Endothelial cell of umbilical vein (primary cell): Measurements from ENCODE around the gene KIAA1671. TPM values are rescaled to one million over a fixed set of nuclear protein-coding genes. Genes with fewer than 3 reads are reported as not detected.

ENCODE experiments used
- BruUV-seq: library from RNA; stranded (reverse); fragments of 400-500 nt; replicated peaks from 2 replicates; lab custom pipeline; 2021; lab: Mats Ljungman, UMichigan
- CTCF ChIA-PET: fragments of 300-600, 350-600 bp; sonication (Branson Sonifier 250); formaldehyde crosslinking; loops from one replicate; lab custom pipeline; 2021; ENCODE audit warnings: antibody characterized with exemption, inconsistent platforms; lab: Charles Lee
- POLR2A ChIA-PET: fragments of 300-600, 350-600 bp; sonication (Branson Sonifier 250); formaldehyde crosslinking; loops from one replicate; lab custom pipeline; 2021; ENCODE audit warnings: antibody characterized with exemption, inconsistent platforms; lab: Charles Lee
- DNase-seq: peaks from one replicate; pipeline ENCODE4 v3.0.0-alpha.2; 2011; ENCODE audit warnings: low read depth, low spot score
- FAIRE-seq: peaks from 2 replicates; lab custom pipeline; 2011; peaks lifted over from hg19 to GRCh38; lab: Jason Lieb, UNC
- H2AFZ ChIP-seq: 2 replicates; pipeline ENCODE4 v1.6.0; 2012; ENCODE audit warnings: low read depth, low read length, control low read depth, inconsistent platforms
- H3K27ac ChIP-seq: 2 replicates; pipeline ENCODE4 v1.5.1; 2011; ENCODE audit warnings: low read depth, mild to moderate bottlenecking, control low read depth, low read length, moderate library complexity; ENCODE audit not compliant: insufficient read depth
- H3K27me3 ChIP-seq, 2 experiments: 2 replicates each; pipeline versions ENCODE4 v1.6.0 to v1.6.1; 2011; ENCODE audit warnings: low read length in 2 of 2, mixed read lengths in 1 of 2; ENCODE audit not compliant: control insufficient read depth in 2 of 2, insufficient read depth in 2 of 2
- H3K36me3 ChIP-seq, 2 experiments: 2 replicates in 1 of 2; 3 replicates in 1 of 2; pipeline ENCODE4 v1.5.1; 2011; ENCODE audit warnings: low read length in 2 of 2, mild to moderate bottlenecking in 1 of 2, moderate library complexity in 1 of 2; ENCODE audit not compliant: control insufficient read depth in 2 of 2, insufficient read depth in 2 of 2; ENCODE audit errors: extremely low read depth in 1 of 2
- H3K4me1 ChIP-seq: 3 replicates; pipeline ENCODE4 v1.5.1; 2011; ENCODE audit warnings: mild to moderate bottlenecking, low read length; ENCODE audit not compliant: control insufficient read depth, insufficient read depth; ENCODE audit errors: extremely low read depth
- H3K4me2 ChIP-seq: 2 replicates; pipeline ENCODE4 v1.6.1; 2011; ENCODE audit warnings: low read length, control low read depth, mixed read lengths; ENCODE audit not compliant: insufficient read depth
- H3K4me3 ChIP-seq, 3 experiments: fragments of 200-600 bp in 1 of 3; sonication (generic), shearing (Covaris generic) in 1 of 3; replicated peaks in 1 of 3; 2 replicates each; pipeline ENCODE4 v1.5.1; 2011 to 2016; ENCODE audit warnings: control low read depth in 3 of 3, low read length in 3 of 3, mild to moderate bottlenecking in 2 of 3, inconsistent platforms in 1 of 3, low read depth in 1 of 3, moderate library complexity in 1 of 3; ENCODE audit not compliant: insufficient read depth in 1 of 3
- H3K79me2 ChIP-seq: 2 replicates; pipeline ENCODE4 v1.6.0; 2012; ENCODE audit warnings: low read length, inconsistent platforms; ENCODE audit not compliant: control insufficient read depth, insufficient read depth
- H3K9ac ChIP-seq: replicated peaks from 2 replicates; pipeline ENCODE3; 2011; ENCODE audit warnings: low read length, control low read depth; ENCODE audit not compliant: insufficient read depth; ENCODE audit errors: extremely low read depth
- H3K9me1 ChIP-seq: replicated peaks from 3 replicates; pipeline ENCODE4 v1.6.0; 2011; ENCODE audit warnings: mild to moderate bottlenecking, low read length; ENCODE audit not compliant: control insufficient read depth, insufficient read depth; ENCODE audit errors: extremely low read depth
- H3K9me3 ChIP-seq: replicated peaks from 2 replicates; pipeline ENCODE4 v1.5.1; 2012; ENCODE audit warnings: low read length, inconsistent platforms; ENCODE audit not compliant: control insufficient read depth, insufficient read depth
- H4K20me1 ChIP-seq: replicated peaks from 2 replicates; pipeline ENCODE3; 2011; ENCODE audit warnings: mild to moderate bottlenecking, low read length; ENCODE audit not compliant: control insufficient read depth, insufficient read depth; ENCODE audit errors: extremely low read depth
- EZH2 ChIP-seq: IDR thresholded peaks from 2 replicates; pipeline ENCODE4 v1.6.1; 2012; ENCODE audit warnings: borderline replicate concordance, low read depth, mild to moderate bottlenecking, moderate library complexity, low read length, inconsistent platforms; ENCODE audit not compliant: severe bottlenecking
- FOS ChIP-seq: IDR thresholded peaks from 2 replicates; pipeline ENCODE4 v1.6.1; 2011; ENCODE audit warnings: mild to moderate bottlenecking, low read length, moderate library complexity, borderline replicate concordance; ENCODE audit not compliant: insufficient read depth
- GATA2 ChIP-seq: IDR thresholded peaks from 2 replicates; pipeline ENCODE4 v1.7.0; 2011; ENCODE audit warnings: low read depth, mild to moderate bottlenecking, moderate library complexity, mixed read lengths, low read length; ENCODE audit not compliant: insufficient read length, insufficient read depth
- JUN ChIP-seq: IDR thresholded peaks from 2 replicates; pipeline ENCODE4 v1.6.1; 2011; ENCODE audit warnings: borderline replicate concordance, low read depth; ENCODE audit not compliant: insufficient read length, insufficient read depth
- MAX ChIP-seq: IDR thresholded peaks from 2 replicates; pipeline ENCODE4 v1.6.1; 2011; ENCODE audit not compliant: insufficient read depth, insufficient read length
- MYC ChIP-seq: IDR thresholded peaks from one replicate; pipeline ENCODE4 v1.6.1; 2011; ENCODE audit warnings: mild to moderate bottlenecking, low read depth, low read length
- POLR2A ChIP-seq: IDR thresholded peaks from 2 replicates; pipeline ENCODE4 v1.6.1; 2012; ENCODE audit warnings: low read depth, mild to moderate bottlenecking, control low read depth, low read length
- POLR2AphosphoS5 ChIP-seq: IDR thresholded peaks from 2 replicates; pipeline ENCODE4 v1.6.1; 2012; ENCODE audit warnings: low read depth, mild to moderate bottlenecking, control low read depth, low read length, moderate library complexity; ENCODE audit not compliant: insufficient read depth
- dilution Hi-C: fragments of 300-500 bp; cut with MboI; formaldehyde crosslinking; loops from one replicate; pipeline ENCODE4 v1.15.0; 2019; ENCODE audit warnings: low sequenced_read_pairs; ENCODE audit not compliant: extremely low pct_ligation_motif_present
- intact Hi-C: fragments of 100-400 bp; cut with micrococcal nuclease; formaldehyde crosslinking; loops from one replicate; pipeline ENCODE4 v1.10.0; 2022
- polyA plus RNA-seq, 4 experiments: library from polyadenylated mRNA; depleted of rRNA in 3 of 4; stranded (reverse) in 3 of 4; unstranded in 1 of 4; fragments of >200 nt; gene quantifications; 2 replicates each; pipeline versions ENCODE4 v1.2.1 to v1.2.3, GENCODE V29; 2011 to 2012; ENCODE audit warnings: missing spikeins in 1 of 4
- total RNA-seq: library from RNA; stranded (reverse); gene quantifications from 2 replicates; pipeline ENCODE4 v1.2.3, GENCODE V29; 2021
- TF ChIP-seq, protein P1 (sequence below), 2 donors: IDR thresholded peaks; 1 replicate in 1 of 2; 2 replicates in 1 of 2; pipeline ENCODE4 v1.5.1; 2011; ENCODE audit warnings: low read length in 2 of 2, mild to moderate bottlenecking in 2 of 2, moderate library complexity in 2 of 2, control low read depth in 1 of 2, inconsistent platforms in 1 of 2, low read depth in 1 of 2; ENCODE audit not compliant: insufficient read depth in 1 of 2; ENCODE audit errors: extremely low read depth in 1 of 2

The KIAA1671 gene
- total and polyA plus RNA-seq, 2 donors (not counting 3 experiments of a cell fraction or from before 2014, with no cell fraction given), result 23.1 to 85.1 TPM

DNA sequence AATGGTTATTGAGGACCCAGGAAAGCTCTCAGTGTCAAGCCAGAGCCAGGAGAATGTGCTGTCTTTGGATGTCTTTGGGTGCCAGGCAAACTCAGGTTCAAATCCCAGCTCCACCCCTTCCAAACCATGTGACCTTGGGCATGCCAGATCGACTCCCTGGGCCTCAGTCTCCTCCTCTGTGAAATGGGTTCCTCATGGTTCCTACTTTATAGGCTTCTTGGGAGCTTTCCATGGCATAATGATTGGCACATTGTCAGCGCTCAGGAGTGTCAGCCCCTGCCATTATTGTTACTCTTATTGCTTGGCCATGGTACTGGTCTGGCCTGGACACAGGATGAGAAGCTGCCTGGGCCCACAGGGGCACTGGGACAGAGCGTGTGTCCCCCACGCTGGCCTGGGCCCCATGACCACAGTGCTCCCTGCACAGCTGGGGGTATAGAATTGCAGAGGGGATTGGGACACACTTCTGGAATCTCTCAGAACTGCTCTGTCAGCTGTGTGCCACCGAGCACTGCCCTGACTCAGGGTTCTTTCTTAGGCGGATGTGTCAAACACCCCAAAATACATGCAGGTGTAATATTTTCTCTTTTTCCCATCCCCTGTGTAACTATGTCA is 209.5 kb downstream of the KIAA1671 start:
- Histone ChIP-seq H3K9me1 (no peaks in the 10 kb centered on the region), H4K20me1 (no peaks in the 10 kb centered on the region), H3K4me1 (no peaks in the 10 kb centered on the region), H3K79me2 (no peaks in the 10 kb centered on the region), H2AFZ (no peak overlapping the region), H3K4me3 (no peak overlapping the region), H3K9me3 (no peaks in the 10 kb centered on the region), H3K27ac (no peak overlapping the region), H3K27me3 (no peaks in the 10 kb centered on the region), H3K9ac (no peak overlapping the region), H3K4me2 (no peak overlapping the region), H3K36me3 (peaks cover 0 to 4% of the 10 kb centered on the region in 2 experiments)
- POLR2A ChIA-PET, result no interaction called here
- dilution Hi-C loops, result no loop called here
- TF ChIP-seq MYC (no peak), MAX (no peak), FOS (no peak), GATA2 (no peak), POLR2A (no peak), POLR2AphosphoS5 (no peak), JUN (no peak), EZH2 (no peak)
- TF ChIP-seq, protein P1, sequence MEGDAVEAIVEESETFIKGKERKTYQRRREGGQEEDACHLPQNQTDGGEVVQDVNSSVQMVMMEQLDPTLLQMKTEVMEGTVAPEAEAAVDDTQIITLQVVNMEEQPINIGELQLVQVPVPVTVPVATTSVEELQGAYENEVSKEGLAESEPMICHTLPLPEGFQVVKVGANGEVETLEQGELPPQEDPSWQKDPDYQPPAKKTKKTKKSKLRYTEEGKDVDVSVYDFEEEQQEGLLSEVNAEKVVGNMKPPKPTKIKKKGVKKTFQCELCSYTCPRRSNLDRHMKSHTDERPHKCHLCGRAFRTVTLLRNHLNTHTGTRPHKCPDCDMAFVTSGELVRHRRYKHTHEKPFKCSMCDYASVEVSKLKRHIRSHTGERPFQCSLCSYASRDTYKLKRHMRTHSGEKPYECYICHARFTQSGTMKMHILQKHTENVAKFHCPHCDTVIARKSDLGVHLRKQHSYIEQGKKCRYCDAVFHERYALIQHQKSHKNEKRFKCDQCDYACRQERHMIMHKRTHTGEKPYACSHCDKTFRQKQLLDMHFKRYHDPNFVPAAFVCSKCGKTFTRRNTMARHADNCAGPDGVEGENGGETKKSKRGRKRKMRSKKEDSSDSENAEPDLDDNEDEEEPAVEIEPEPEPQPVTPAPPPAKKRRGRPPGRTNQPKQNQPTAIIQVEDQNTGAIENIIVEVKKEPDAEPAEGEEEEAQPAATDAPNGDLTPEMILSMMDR (IDR thresholded peaks at IDR 0.05; ENCODE audit: extremely low read depth in 1 of 2, insufficient read depth in 1 of 2, low read depth in 1 of 2, low read length in 2 of 2), result no peak
- DNase-seq (no peak), FAIRE-seq (no peak)
- CTCF ChIA-PET, result interaction anchor here (1.0 kb wide), 1 partner anchor 40 kb away, joined by 5 read pairs; no protein-coding TSS in a partner anchor
- no TSS peak for BruUV-seq
- intact Hi-C loops, result no loop called here
